GM18502 (cell line): Measurements from ENCODE around the gene KRTAP5-4.
"Not testable (repeated sequence)": the region's sequence is repeated elsewhere in the genome, so short reads cannot be mapped to it uniquely, and the experiment has no call there.

ENCODE experiments used
- ATAC-seq: cut with Tn5 transposase; IDR thresholded peaks from one replicate; pipeline ENCODE4 v1.9.1; 2021; ENCODE audit warnings: mild to moderate bottlenecking; ENCODE audit not compliant: unreplicated experiment, poor library complexity

Gene KRTAP5-4

DNA sequence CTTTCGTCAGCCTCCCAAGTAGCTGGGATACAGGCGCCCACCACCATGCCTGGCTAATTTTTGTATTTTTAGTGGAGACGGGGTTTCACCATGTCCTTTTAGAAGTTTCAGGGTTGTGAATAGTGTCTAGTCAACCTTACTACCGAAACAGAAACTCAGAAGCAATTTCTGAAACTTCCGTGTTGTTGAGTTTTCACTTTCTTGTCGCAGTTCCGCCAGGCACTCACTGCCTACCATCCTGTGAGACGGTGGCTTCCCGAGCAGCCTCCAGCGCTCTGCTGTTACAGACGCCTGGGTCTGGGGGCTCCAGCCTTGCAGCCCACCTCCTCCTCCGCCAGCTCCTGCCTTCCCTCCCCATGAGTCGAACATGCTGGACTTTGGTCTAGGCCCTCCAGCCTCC is 16.0 kb downstream of the KRTAP5-4 start:
- ATAC-seq = peak; percentile 83

DNA sequence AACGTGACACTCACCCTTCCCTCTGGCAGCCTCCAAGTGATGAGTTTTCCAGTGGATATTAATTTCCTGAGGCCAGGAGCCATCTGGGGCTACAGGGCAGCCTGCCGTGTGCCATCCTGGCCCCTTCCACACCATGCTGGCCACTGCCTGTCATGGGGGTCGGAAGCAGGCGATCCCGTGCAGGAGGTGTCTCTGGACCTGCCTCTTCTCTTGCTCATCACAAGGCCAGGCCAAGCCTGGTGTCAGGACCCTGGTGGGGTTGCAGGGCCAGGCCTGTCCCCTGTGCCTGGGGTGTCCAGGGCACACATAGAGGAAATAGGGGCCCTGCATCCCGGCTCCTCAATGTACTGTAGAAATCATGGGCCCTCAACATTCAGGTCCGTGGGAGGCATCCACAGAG is 17.2 kb downstream of the KRTAP5-4 start:
- no peak for ATAC-seq

GRCh38 chr11:1604181-1604580 is 17.8 kb downstream of the KRTAP5-4 start:
- no peak for ATAC-seq

GRCh38 chr11:1603629-1604028 is 18.3 kb downstream of the KRTAP5-4 start:
- no peak for ATAC-seq

GRCh38 chr11:1601663-1602062 is 20.3 kb downstream of the KRTAP5-4 start:
- not testable (repeated sequence) for ATAC-seq

DNA sequence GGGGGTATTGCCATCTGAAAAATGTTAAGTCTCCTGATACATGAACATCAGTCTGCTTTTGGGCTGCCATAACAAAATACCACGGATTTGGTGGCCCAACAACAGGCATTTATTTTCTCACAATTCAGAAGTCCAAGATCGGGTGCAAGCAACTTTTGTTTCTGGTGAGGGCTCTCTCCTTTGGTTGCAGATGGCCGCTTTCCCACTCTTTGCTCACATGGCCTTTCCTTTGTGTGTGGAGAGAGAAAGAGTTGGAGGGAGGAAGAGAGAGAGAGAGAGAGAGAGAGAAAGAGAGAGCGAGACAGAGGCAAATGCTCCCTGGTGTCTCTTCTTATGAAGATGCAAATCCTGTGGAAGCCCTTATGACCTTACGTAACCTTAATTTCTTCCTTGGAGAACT is 21.3 kb downstream of the KRTAP5-4 start:
- ATAC-seq = no peak

DNA sequence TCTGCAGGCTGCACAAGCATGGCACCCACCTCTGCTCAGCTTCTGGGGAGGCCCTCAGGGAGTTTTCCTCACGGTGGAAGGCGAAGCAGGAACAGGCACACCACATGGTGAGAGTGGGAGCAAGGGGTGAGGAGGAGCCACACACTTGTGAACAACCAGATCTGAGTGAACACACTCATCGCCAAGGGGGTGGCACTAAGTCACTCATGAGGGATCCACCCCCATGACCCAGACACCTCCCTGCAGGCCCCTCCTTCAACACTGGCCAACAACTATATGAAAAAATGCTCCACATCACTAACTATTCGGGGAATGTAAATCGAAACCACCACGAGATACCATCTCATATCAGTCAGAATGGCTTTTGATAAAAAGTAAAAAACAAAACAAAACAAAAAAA is 23.1 kb downstream of the KRTAP5-4 start:
- no peak for ATAC-seq

GRCh38 chr11:1598406-1598805 is 23.5 kb downstream of the KRTAP5-4 start:
- not testable (repeated sequence) for ATAC-seq

- no peak for ATAC-seq
Observed at GRCh38 chr11:1597994-1598380, 24.0 kb downstream of the KRTAP5-4 start, which contains the start of gene KRTAP5-2. TSS of gene KRTAP5-2 (minus strand) at chr11:1598294. CDS start at chr11:1598250, 44 bp downstream.

GRCh38 chr11:1597331-1597993 is 24.5 kb downstream of the KRTAP5-4 start:
- no peak for ATAC-seq

DNA sequence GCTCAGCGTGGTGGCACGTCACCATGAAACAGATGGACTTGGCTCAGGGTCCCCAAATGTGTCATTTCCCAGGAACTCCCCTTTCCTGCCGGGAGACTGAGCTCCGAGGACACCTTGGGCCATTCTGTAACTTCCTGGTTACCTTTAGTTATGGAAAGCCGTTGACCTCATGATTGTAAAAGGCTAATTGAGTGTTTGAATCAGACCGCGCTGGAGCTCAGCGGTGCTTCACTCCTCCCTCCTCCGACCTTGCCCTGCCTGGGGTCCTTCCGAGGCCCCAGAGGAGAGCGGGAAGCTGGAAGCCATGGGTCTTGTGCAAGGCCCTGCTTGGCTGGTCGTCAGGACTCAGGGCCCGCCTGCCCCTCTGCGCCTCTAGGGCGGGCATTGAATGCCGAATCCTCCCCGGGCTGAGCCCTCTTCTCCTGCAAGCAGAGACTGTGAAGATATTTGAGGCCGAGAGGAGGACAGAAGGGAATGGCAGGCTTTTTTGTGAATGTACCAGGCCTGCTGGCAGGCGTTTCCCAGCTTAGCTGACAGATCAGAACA is 25.3 kb downstream of the KRTAP5-4 start:
- ATAC-seq = not testable (repeated sequence)

DNA sequence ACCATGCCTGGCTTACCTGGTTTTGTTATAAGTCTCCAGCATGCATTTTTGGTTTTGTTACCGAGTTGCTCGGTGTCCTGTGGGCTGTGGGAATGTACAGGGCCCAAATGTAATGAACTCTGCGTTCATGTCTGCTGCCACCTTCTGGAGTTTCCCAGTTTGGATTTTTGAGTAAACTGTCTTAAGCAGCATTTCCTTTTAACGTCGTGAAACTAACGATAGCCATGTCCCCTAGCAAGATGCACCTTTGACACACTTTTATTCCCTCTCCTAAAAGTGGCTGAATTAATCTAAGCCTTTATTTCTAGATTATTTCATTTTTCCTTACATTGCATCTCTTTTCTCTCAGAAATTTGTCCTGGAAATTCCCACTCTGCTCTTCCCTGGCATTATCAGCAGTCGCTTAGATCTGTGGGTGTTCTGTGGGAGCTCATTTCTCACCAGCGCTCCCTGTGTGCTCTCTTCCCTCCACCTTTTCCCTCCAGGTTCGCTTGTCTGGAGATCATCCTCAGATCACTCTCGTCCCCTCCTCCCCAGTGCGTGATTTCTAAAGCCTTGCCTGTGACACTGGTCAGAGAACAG is 25.9 kb downstream of the KRTAP5-4 start:
- not testable (repeated sequence) for ATAC-seq

GRCh38 chr11:1592628-1593027 is 29.3 kb downstream of the KRTAP5-4 start:
- ATAC-seq = no peak

- ATAC-seq = no peak
Observed at GRCh38 chr11:1589996-1590395, 31.9 kb downstream of the KRTAP5-4 start.

- not testable (repeated sequence) for ATAC-seq
Observed at GRCh38 chr11:1589191-1589963, 32.6 kb downstream of the KRTAP5-4 start.

DNA sequence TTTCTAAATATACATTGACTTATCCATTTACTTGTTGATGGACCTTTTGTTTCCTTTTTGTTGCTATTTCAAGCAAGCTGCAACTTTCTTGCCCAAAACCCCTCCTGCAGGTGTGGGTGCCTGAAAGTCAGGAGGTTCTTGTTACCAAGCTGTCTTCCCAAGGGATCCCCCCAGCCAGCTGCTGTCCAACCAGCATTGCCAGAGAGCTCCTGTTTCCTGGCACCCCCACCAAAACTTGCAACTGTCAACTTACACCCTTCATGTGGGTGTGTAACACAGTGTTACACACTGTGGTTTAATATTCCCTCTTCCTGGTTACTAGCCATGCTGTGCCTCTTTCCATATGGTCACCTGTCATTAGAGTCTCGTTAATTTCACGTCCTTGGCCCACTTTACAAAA is 35.2 kb downstream of the KRTAP5-4 start:
- no peak for ATAC-seq

DNA sequence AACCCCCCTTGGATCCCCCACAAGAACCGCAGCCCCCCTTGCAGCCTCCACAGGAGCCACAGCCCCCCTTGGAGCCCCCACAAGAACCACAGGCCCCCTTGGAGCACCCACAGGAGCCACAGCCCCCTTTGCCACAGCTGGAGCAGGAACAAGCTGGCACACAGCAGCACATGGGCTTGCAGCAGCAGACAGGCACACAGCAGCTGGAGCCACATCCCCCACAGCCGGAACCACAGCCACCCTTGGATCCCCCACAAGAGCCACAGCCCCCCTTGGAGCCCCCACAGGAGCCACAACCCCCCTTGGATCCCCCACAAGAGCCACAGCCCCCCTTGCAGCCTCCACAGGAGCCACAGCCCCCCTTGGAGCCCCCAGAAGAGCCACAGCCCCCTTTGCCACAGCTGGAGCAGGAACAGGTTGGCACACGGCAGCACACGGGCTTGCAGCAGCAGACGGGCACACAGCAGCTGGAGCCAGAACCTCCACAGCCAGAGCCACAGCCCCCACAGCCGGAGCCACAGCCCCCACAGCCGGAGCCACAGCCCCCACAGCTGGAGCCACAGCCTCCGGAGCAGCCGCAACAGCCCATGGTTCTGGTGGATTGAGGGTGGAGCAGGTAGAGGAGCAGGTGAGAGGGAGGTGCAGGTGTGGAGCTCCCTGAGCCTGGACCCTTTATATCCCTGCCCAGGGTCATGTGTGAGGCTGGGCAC is 37.1 kb downstream of the KRTAP5-4 start, which contains the start of gene KRTAP5-1:
TSS of gene KRTAP5-1 (minus strand) at position 623 of the 710 bp plus-strand sequence. CDS start at position 589, 34 bp downstream.
- not testable (repeated sequence) for ATAC-seq

DNA sequence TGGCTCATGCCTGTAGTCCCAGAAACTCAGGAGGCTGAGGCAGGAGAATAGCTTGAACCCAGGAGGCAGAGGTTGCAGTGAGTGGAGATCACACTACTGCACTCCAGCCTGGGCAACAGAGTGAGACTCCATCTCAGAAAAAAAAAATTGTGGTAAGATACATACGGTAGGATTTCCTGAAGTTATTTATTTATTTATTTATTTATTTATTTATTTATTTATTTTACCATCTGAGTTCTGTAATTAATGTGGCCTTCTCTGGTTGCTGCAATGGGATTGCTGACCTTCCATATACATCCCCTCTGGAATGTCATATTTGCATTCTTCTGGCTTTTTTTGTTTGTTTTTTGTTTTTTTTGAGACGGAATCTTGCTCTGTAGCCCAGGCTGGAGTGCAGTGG is 39.0 kb downstream of the KRTAP5-4 start:
- ATAC-seq = not testable (repeated sequence)

GRCh38 chr11:1581976-1582375 is 40.0 kb downstream of the KRTAP5-4 start:
- ATAC-seq = no peak

- ATAC-seq = no peak
Observed at GRCh38 chr11:1576825-1577224, 45.1 kb downstream of the KRTAP5-4 start.
